Esophagus muscularis mucosa (tissue), 4 donors: Measurements from ENCODE around the gene ABI1.

Experiments used
- CTCF ChIP-seq, 3 experiments: fragments of 200-600 bp in 2 of 3; fragments of 450-650 bp in 1 of 3; sonication (generic) in 2 of 3; IDR thresholded peaks; one replicate each; pipeline ENCODE4 v1.5.1; 2017 to 2019; ENCODE audit warnings: antibody characterized with exemption in 3 of 3, mild to moderate bottlenecking in 2 of 3, moderate library complexity in 1 of 3
- EP300 ChIP-seq: sonication (generic); formaldehyde crosslinking; IDR thresholded peaks from one replicate; pipeline ENCODE4 v1.6.1; 2017; ENCODE audit warnings: antibody characterized with exemption
- POLR2A ChIP-seq: fragments of 450-650 bp; IDR thresholded peaks from one replicate; pipeline ENCODE4 v1.6.1; 2017; ENCODE audit warnings: antibody characterized with exemption, moderate library complexity, mild to moderate bottlenecking, low read depth

- TF ChIP-seq CTCF (IDR thresholded peaks at IDR 0.05) (no peak), POLR2A (no peak), EP300 (no peak)
Observed at GRCh38 chr10:26799342-26799741, 61.4 kb downstream of the ABI1 start.
